ENCODE data around the gene EPB42.
"Not testable (repeated sequence)": the region's sequence is repeated elsewhere in the genome, so short reads cannot be mapped to it uniquely, and the experiment has no call there.

The EPB42 gene

GRCh38 chr15:43189296-43189695, 31.5 kb downstream of the EPB42 start:
- no peak for DNase-seq (ENCODE audit: extremely low read depth in 1 of 2, low read depth in 1 of 2)

- no peak for DNase-seq (ENCODE audit: extremely low read depth in 1 of 2, low read depth in 1 of 2)
Observed at GRCh38 chr15:43187544-43188155, 33.2 kb downstream of the EPB42 start.

- no peak for DNase-seq (ENCODE audit: extremely low read depth in 1 of 2, low read depth in 1 of 2)
Observed at GRCh38 chr15:43186003-43186353, 34.8 kb downstream of the EPB42 start.

GRCh38 chr15:43185157-43186002, 35.4 kb downstream of the EPB42 start, which contains the start of gene CCNDBP1:
TSS of gene CCNDBP1 (plus strand) at chr15:43185403. CDS start at chr15:43185499, 96 bp downstream.
- DNase-seq (ENCODE audit: extremely low read depth in 1 of 2, low read depth in 1 of 2), result peak; percentile 93 to 97

- DNase-seq (ENCODE audit: extremely low read depth in 1 of 2, low read depth in 1 of 2), result no peak
Observed at GRCh38 chr15:43184407-43185124, 36.3 kb downstream of the EPB42 start.

- DNase-seq (ENCODE audit: extremely low read depth in 1 of 2, low read depth in 1 of 2), result no peak
Observed at GRCh38 chr15:43183270-43183669, 37.5 kb downstream of the EPB42 start.

GRCh38 chr15:43177147-43177546, 43.7 kb downstream of the EPB42 start:
- not testable (repeated sequence) for DNase-seq (ENCODE audit: extremely low read depth in 1 of 2, low read depth in 1 of 2)

- not testable (repeated sequence) for DNase-seq (ENCODE audit: extremely low read depth in 1 of 2, low read depth in 1 of 2)
Observed at GRCh38 chr15:43175656-43176309, 45.0 kb downstream of the EPB42 start.

- DNase-seq (ENCODE audit: extremely low read depth in 1 of 2, low read depth in 1 of 2), result no peak
Observed at GRCh38 chr15:43169888-43170287, 50.9 kb downstream of the EPB42 start.

- DNase-seq (ENCODE audit: extremely low read depth in 1 of 2, low read depth in 1 of 2), result no peak
Observed at GRCh38 chr15:43168192-43169107, 52.4 kb downstream of the EPB42 start.

- not testable (repeated sequence) for DNase-seq (ENCODE audit: extremely low read depth in 1 of 2, low read depth in 1 of 2)
Observed at GRCh38 chr15:43167261-43167660, 53.6 kb downstream of the EPB42 start.

GRCh38 chr15:43165801-43166325, 55.0 kb downstream of the EPB42 start:
- DNase-seq (ENCODE audit: extremely low read depth in 1 of 2, low read depth in 1 of 2), result no peak

GRCh38 chr15:43153269-43153668, 67.5 kb downstream of the EPB42 start:
- DNase-seq (ENCODE audit: extremely low read depth in 1 of 2, low read depth in 1 of 2), result no peak

- DNase-seq (ENCODE audit: extremely low read depth in 1 of 2, low read depth in 1 of 2), result no peak
Observed at GRCh38 chr15:43151688-43152087, 69.1 kb downstream of the EPB42 start.

GRCh38 chr15:43150191-43150929, 70.5 kb downstream of the EPB42 start:
- DNase-seq (ENCODE audit: extremely low read depth in 1 of 2, low read depth in 1 of 2), result no peak

Data from stimulated activated CD8-positive, alpha-beta memory T cell treated with anti-CD3 and anti-CD28 coated beads, Interleukin-7, amount 100 ng/mL, for 48 hours (primary cell).